ENCODE data around the gene AP2A2.

DNA sequence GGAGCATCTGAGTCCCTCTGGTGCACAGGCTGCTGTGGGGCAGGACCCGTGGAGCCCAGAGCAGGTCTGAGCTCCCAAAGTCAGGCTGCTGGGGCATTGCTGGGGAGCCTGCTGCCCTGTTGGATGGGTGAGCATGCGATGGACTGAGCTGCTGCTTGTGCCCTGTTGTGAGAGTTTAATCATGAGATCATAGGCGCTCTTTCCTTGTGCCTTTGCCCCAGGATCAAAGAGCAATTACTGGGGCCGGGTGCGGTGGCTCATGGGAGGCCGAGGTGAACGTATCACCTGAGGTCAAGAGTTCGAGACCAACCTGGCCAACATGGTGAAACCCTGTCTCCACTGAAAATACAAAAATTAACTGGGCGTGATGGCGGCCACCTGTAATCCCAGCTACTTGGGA lies 73.3 kb downstream of the AP2A2 start:
- TF ChIP-seq, protein P1, sequence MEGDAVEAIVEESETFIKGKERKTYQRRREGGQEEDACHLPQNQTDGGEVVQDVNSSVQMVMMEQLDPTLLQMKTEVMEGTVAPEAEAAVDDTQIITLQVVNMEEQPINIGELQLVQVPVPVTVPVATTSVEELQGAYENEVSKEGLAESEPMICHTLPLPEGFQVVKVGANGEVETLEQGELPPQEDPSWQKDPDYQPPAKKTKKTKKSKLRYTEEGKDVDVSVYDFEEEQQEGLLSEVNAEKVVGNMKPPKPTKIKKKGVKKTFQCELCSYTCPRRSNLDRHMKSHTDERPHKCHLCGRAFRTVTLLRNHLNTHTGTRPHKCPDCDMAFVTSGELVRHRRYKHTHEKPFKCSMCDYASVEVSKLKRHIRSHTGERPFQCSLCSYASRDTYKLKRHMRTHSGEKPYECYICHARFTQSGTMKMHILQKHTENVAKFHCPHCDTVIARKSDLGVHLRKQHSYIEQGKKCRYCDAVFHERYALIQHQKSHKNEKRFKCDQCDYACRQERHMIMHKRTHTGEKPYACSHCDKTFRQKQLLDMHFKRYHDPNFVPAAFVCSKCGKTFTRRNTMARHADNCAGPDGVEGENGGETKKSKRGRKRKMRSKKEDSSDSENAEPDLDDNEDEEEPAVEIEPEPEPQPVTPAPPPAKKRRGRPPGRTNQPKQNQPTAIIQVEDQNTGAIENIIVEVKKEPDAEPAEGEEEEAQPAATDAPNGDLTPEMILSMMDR (conservative IDR thresholded peaks at IDR 0.05; ENCODE audit: low read depth, low read length) = no peak
- TF ChIP-seq EZH2 (IDR thresholded peaks at IDR 0.05; ENCODE audit: borderline replicate concordance, low read depth, low read length, poor library complexity, severe bottlenecking) = no peak
